Psoas muscle (tissue), 8 donors: Measurements from ENCODE around the gene NOL9. TPM values are rescaled to one million over a fixed set of nuclear protein-coding genes. Genes with fewer than 3 reads are reported as not detected.

ENCODE experiments used
- ATAC-seq, 4 donors: fragments of 200-7000 bp; cut with Tn5 transposase; one replicate each; pipeline ENCODE4 v1.9.1; 2020; ENCODE audit warnings: moderate library complexity in 3 of 4, mild to moderate bottlenecking in 2 of 4
- DNase-seq, 2 donors: peaks; one replicate each; pipeline ENCODE4 v3.0.0-alpha.2; 2020
- H3K27ac ChIP-seq: fragments of 200-600 bp; one replicate; pipeline ENCODE4 v1.8.0; 2022
- H3K27me3 ChIP-seq, 3 donors: fragments of 200-600 bp in 1 of 3; one replicate each; pipeline versions ENCODE4 v1.6.1 to v1.8.0; 2013 to 2022; ENCODE audit warnings: low read length in 2 of 3, mild to moderate bottlenecking in 2 of 3, moderate library complexity in 1 of 3; ENCODE audit not compliant: insufficient read depth in 3 of 3
- H3K36me3 ChIP-seq, 2 donors: fragments of 200-600 bp in 1 of 2; one replicate each; pipeline versions ENCODE4 v1.6.1 to v1.8.0; 2013 to 2022; ENCODE audit warnings: low read depth in 1 of 2, mild to moderate bottlenecking in 1 of 2, moderate library complexity in 1 of 2; ENCODE audit not compliant: insufficient read depth in 1 of 2
- H3K4me1 ChIP-seq: fragments of 200-600 bp; one replicate; pipeline ENCODE4 v1.8.0; 2022
- H3K4me3 ChIP-seq: fragments of 200-600 bp; one replicate; pipeline ENCODE4 v1.8.0; 2022; ENCODE audit warnings: mild to moderate bottlenecking
- H3K9me3 ChIP-seq: fragments of 200-600 bp; one replicate; pipeline ENCODE4 v1.8.0; 2022
- WGBS, 3 donors: extraction: QIAGEN DNeasy Blood & Tissue Kit; methylation state at CpG; one replicate each; pipeline versions ENCODE4 v1.1.6 to v1.1.7; 2013; 5-methylcytosine and 5-hydroxymethylcytosine counted together
- intact Hi-C, 2 donors: fragments of 100-400 bp; cut with DNase I; formaldehyde crosslinking; loops; one replicate each; pipeline versions ENCODE4 v1.11.0 to v1.14.2; 2022
- polyA plus RNA-seq, 3 donors: library from polyadenylated mRNA; stranded (reverse); fragments of 200-250 nt; gene quantifications; one replicate each; pipeline ENCODE4 v1.2.3, GENCODE V29; 2013
- total RNA-seq, 4 donors: library from RNA; stranded (reverse); fragmentation: NEBNext Ultra II Directional in 2 of 4; extraction: Animal tissue kit (Norgen Biotek cat#: 25700) in 2 of 4; gene quantifications; one replicate each; pipeline versions ENCODE4 v1.2.1 to v1.2.4, GENCODE V29; 2021 to 2023
- TF ChIP-seq, protein P1 (sequence below): fragments of 200-600 bp; IDR thresholded peaks from one replicate; pipeline ENCODE4 v1.8.0; 2022; ENCODE audit warnings: antibody characterized with exemption
- donor health status: healthy with polysubstance abuse.
- donor health status: DM: no; HTN: no; CAD: no; lungs with moderate emphysema.
- donor health status: Bipolar disorder and iron deficiency.
- donor health status: healthy.
- donor health status: DM: yes; HTN: yes; CAD: no.
- donor health status: DM: no; HTN: no; CAD: no.
- donor health status: DM: no; HTN: no; CAD: no.
- donor health status: DM: yes; HTN: yes; CAD: no.

The NOL9 gene
- total and polyA plus RNA-seq, 7 donors, result 5.0 to 26.1 (median 17.1) TPM

DNA sequence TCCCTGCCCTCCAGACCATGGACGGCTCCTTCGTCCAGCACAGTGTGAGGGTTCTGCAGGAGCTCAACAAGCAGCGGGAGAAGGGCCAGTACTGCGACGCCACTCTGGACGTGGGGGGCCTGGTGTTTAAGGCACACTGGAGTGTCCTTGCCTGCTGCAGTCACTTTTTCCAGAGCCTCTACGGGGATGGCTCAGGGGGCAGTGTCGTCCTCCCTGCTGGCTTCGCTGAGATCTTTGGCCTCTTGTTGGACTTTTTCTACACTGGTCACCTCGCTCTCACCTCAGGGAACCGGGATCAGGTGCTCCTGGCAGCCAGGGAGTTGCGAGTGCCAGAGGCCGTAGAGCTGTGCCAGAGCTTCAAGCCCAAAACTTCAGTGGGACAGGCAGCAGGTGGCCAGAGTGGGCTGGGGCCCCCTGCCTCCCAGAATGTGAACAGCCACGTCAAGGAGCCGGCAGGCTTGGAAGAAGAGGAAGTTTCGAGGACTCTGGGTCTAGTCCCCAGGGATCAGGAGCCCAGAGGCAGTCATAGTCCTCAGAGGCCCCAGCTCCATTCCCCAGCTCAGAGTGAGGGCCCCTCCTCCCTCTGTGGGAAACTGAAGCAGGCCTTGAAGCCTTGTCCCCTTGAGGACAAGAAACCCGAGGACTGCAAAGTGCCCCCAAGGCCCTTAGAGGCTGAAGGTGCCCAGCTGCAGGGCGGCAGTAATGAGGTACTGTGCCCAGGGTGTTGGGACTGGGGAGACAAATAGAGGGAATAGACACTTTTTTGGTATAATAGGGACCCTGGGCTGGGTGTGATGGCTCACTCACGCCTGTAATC is 26.5 kb upstream of the NOL9 start:
- ATAC-seq (peak; percentile 3 to 18 (median 6)), DNase-seq (peak in 1 of 2 donors; percentile 65)
- peaks cover 0 to 8% of the 10 kb centered on the region in 2 donors for H3K36me3 ChIP-seq
- no peaks in the 10 kb centered on the region for H3K9me3 ChIP-seq
- H3K27me3 ChIP-seq, result no peaks in the 10 kb centered on the region
- WGBS, 3 donors, result 18 to 25% (median 19%) methylated on average over 19 of the region's 19 CpGs
- peaks cover 20% of the 10 kb centered on the region for H3K4me1 ChIP-seq
- peak overlapping the region; percentile 93 for H3K27ac ChIP-seq
- intact Hi-C loops, result no loop called here
- TF ChIP-seq, protein P1, sequence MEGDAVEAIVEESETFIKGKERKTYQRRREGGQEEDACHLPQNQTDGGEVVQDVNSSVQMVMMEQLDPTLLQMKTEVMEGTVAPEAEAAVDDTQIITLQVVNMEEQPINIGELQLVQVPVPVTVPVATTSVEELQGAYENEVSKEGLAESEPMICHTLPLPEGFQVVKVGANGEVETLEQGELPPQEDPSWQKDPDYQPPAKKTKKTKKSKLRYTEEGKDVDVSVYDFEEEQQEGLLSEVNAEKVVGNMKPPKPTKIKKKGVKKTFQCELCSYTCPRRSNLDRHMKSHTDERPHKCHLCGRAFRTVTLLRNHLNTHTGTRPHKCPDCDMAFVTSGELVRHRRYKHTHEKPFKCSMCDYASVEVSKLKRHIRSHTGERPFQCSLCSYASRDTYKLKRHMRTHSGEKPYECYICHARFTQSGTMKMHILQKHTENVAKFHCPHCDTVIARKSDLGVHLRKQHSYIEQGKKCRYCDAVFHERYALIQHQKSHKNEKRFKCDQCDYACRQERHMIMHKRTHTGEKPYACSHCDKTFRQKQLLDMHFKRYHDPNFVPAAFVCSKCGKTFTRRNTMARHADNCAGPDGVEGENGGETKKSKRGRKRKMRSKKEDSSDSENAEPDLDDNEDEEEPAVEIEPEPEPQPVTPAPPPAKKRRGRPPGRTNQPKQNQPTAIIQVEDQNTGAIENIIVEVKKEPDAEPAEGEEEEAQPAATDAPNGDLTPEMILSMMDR, result peak; percentile 14
- peak overlapping the region; percentile 86 for H3K4me3 ChIP-seq

DNA sequence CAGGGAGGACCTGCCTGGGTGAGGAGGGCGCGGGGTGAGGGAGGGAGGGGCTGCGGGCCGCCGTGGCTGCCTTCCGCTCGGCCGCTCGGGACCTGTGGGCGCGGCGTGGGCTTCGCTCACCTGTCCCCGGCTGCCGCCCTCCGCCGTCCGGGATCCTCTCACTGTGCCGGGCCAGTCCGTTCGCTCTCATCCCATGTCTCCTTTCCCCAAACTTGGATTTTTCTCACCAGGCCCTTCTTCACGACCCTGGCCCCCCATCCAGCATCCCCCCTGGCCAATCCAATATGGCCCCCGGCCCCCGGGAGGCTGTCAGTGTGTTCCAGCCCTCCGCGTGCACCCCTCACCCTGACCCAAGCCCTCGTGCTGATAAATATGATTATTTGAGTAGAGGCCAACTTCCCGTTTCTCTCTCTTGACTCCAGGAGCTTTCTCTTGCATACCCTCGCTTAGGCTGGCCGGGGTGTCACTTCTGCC is 25.8 kb upstream of the NOL9 start:
- TF ChIP-seq, protein P1, result no peak
- WGBS, 3 donors, result 0 to 1% (median 0%) methylated on average over 7 to 30 of the region's 30 CpGs
- H3K4me1 ChIP-seq, result peaks cover 20% of the 10 kb centered on the region
- intact Hi-C loops, result no loop called here
- ATAC-seq (peak; percentile 6 to 48 (median 15)), DNase-seq (peak; percentile 33 to 64)
- no peaks in the 10 kb centered on the region for H3K27me3 ChIP-seq
- H3K4me3 ChIP-seq, result peak overlapping the region; percentile 86
- H3K27ac ChIP-seq, result peak overlapping the region; percentile 93
- H3K36me3 ChIP-seq, result peaks cover 0 to 8% of the 10 kb centered on the region in 2 donors
- H3K9me3 ChIP-seq, result no peaks in the 10 kb centered on the region

DNA sequence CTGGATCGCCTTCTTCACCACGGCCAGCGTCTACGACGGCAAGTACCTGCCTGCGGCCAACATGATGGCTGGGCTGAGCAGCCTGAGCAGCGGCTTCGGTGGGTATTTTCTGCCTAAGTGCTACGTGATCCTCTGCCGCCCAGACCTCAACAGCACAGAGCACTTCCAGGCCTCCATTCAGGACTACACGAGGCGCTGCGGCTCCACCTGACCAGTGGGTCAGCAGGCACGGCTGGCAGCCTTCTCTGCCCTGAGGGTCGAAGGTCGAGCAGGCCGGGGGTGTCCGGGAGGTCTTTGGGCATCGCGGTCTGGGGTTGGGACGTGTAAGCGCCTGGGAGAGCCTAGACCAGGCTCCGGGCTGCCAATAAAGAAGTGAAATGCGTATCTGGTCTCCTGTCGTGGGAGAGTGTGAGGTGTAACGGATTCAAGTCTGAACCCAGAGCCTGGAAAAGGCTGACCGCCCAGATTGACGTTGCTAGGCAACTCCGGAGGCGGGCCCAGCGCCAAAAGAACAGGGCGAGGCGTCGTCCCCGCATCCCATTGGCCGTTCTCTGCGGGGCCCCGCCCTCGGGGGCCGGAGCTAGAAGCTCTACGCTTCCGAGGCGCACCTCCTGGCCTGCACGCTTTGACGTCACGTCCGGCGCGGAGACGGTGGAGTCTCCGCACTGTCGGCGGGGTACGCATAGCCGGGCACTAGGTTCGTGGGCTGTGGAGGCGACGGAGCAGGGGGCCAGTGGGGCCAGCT is 25.2 kb upstream of the NOL9 start, which contains the start of gene ZBTB48:
TSS of gene ZBTB48 (plus strand) at position 621 of the 745 bp plus-strand sequence. CDS start 616 bp downstream, outside the sequence.
- Histone ChIP-seq H3K4me1 (peaks cover 20% of the 10 kb centered on the region), H3K36me3 (peaks cover 0 to 8% of the 10 kb centered on the region in 2 donors), H3K27me3 (no peaks in the 10 kb centered on the region), H3K9me3 (no peaks in the 10 kb centered on the region), H3K4me3 (peak within 1 kb of the TSS; percentile 86), H3K27ac (peak within 1 kb of the TSS; percentile 93)
- intact Hi-C loops, result no loop called here
- ATAC-seq (peak; percentile 90 to 96 (median 92)), DNase-seq (peak; percentile 100)
- WGBS, 3 donors, result 8 to 10% (median 8%) methylated on average over 58 of the region's 58 CpGs
- TF ChIP-seq, protein P1, result no peak

DNA sequence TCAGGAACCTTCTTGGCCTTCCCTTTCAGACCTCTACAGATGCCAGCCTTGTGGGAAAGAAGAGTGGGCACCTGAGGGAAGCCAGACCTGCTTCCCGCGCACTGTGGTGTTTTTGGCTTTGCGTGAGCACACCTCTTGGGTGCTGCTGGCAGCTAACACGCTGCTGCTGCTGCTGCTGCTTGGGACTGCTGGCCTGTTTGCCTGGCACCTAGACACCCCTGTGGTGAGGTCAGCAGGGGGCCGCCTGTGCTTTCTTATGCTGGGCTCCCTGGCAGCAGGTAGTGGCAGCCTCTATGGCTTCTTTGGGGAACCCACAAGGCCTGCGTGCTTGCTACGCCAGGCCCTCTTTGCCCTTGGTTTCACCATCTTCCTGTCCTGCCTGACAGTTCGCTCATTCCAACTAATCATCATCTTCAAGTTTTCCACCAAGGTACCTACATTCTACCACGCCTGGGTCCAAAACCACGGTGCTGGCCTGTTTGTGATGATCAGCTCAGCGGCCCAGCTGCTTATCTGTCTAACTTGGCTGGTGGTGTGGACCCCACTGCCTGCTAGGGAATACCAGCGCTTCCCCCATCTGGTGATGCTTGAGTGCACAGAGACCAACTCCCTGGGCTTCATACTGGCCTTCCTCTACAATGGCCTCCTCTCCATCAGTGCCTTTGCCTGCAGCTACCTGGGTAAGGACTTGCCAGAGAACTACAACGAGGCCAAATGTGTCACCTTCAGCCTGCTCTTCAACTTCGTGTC is 24.5 kb upstream of the NOL9 start:
- Histone ChIP-seq H3K27ac (peak overlapping the region; percentile 93), H3K27me3 (no peaks in the 10 kb centered on the region), H3K9me3 (no peaks in the 10 kb centered on the region), H3K4me3 (peak overlapping the region; percentile 86), H3K36me3 (peaks cover 0 to 8% of the 10 kb centered on the region in 2 donors), H3K4me1 (peaks cover 20% of the 10 kb centered on the region)
- 86 to 89% (median 87%) methylated on average over 14 of the region's 14 CpGs for WGBS, 3 donors
- ATAC-seq, result no peak
- no peak for DNase-seq
- intact Hi-C loops, result no loop called here
- TF ChIP-seq, protein P1, result no peak
